Retinal pigment epithelial cell (primary cell): ENCODE data around the gene NTS.

Experiments used
- DNase-seq: peaks from one replicate; pipeline ENCODE4 v3.0.0-alpha.2; 2010; ENCODE audit warnings: low read depth
- H3K4me3 ChIP-seq: 2 replicates; pipeline ENCODE4 v1.5.1; 2011; ENCODE audit warnings: mild to moderate bottlenecking, low read length, control low read depth, moderate library complexity
- TF ChIP-seq, protein P1 (sequence below): conservative IDR thresholded peaks from 2 replicates; pipeline ENCODE4 v1.5.1; 2011; ENCODE audit warnings: low read depth, low read length, control low read depth, inconsistent platforms

Gene NTS

DNA sequence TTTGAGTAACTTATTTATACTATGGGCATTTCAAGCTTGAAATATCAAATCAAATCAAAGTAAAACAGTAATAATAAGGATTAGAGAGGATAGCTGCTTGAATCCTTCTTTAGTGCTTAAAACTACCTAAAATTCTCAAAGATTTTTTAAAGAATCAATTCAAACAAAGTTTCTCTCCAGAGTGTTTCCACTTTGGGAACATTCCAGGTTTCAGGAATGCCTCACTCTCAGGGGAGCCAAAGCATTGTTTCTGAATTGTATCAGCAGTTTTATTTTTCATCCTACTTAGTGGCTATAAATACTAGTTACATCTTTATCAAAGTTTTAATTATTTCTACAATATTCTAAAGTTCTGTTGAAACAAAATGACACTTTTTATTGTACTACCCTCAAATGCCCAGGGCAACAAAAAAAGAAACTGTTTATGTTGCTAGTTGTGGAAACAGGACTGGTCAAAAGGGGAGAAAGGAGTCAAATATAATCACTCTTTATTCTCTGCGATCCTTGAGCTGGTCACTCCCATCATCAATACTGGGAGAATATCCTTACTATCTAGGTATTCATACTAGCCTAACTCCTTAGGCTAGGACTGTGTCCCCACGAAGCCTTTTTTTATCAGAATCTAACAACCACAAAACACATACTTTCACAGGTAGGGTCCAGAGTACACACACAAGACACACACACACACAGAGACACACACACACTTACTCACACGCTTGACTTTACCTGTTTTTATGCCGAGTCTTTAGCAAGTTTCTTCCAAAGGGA is 38.5 kb upstream of the NTS start:
- no peak for DNase-seq
- TF ChIP-seq, protein P1, sequence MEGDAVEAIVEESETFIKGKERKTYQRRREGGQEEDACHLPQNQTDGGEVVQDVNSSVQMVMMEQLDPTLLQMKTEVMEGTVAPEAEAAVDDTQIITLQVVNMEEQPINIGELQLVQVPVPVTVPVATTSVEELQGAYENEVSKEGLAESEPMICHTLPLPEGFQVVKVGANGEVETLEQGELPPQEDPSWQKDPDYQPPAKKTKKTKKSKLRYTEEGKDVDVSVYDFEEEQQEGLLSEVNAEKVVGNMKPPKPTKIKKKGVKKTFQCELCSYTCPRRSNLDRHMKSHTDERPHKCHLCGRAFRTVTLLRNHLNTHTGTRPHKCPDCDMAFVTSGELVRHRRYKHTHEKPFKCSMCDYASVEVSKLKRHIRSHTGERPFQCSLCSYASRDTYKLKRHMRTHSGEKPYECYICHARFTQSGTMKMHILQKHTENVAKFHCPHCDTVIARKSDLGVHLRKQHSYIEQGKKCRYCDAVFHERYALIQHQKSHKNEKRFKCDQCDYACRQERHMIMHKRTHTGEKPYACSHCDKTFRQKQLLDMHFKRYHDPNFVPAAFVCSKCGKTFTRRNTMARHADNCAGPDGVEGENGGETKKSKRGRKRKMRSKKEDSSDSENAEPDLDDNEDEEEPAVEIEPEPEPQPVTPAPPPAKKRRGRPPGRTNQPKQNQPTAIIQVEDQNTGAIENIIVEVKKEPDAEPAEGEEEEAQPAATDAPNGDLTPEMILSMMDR, result no peak

DNA sequence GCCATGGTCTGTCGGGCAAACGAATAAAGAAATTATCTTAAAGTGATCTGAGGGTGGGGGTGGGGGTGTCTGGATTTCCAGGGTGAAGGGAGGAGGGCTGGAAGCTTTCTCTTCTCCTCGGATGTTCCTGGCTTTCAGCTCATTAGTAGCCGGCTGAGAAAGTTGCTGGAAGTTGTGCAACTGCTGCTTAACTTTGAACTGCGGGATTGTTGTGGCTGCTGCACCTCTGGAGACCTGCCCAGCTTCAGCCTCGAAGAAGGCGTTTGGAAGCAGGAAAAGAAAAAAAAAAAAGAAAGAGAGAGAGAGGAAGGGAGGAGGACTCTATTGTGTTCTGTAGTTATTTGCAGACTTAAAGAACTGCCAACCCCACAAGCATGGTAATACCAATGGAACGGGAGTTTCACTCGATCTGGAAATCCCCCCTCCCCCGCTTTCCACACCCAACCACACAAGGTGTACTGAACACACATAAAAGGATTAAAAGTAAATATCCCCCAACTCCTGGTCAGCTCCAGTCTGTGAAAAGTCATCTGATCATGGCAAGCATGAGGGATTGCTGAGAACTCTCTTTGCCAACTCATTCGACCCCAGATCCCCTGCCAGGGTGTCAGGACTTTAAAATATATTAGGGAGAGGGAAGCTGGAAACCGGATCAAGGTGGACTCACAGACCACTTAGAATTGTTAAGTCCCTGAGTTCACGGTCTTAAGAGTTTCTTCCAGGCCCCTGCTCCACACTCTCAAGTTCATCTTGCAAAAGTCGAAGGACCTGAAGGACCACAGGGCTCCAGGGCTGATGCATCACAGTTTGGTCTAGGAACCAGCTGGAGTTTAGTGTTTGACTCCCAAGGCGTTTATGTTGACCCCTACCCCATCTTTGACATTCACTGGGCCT is 37.7 kb upstream of the NTS start, which contains the start of gene RASSF9:
Gene RASSF9, minus strand, starts transcription at position 213 of the 894 bp plus-strand sequence. Its CDS starts 208 bp downstream, at position 5.
- TF ChIP-seq, protein P1, result no peak
- DNase-seq, result peak; percentile 86
- peak within 1 kb of the TSS; percentile 64 for H3K4me3 ChIP-seq

More for the DNA sequence above, 38.5 kb upstream of the NTS start:
- H3K4me3 ChIP-seq, result peak overlapping the region; percentile 64

- no peak overlapping the region for H3K4me3 ChIP-seq
- no peak for DNase-seq
- TF ChIP-seq, protein P1, result no peak
Measured at GRCh38 chr12:85843606-85844310, 30.3 kb upstream of the NTS start.

GRCh38 chr12:85849344-85849743 is 24.8 kb upstream of the NTS start:
- H3K4me3 ChIP-seq, result no peak overlapping the region
- TF ChIP-seq, protein P1, result no peak
- DNase-seq, result no peak

DNA sequence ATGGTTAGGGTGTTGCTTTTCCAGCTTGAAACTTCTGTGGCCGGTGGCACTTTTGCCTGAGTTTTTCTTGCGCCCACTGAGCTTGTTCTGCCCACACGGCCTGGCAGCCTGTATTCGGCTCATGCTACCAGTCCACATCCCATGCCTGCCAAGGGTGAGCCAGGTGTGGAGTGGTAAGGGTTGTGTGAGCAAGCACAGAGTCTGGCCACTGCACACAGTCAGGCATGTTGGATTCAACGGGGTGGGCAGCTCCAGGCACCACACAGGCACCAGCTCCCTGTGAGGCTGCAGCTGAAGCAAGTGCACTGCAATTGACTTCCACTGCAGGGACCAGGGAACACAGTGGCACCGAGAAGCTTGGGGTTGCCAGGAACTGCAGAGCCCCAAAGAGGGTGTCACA is 18.8 kb upstream of the NTS start:
- DNase-seq, result no peak
- TF ChIP-seq, protein P1, result no peak
- no peak overlapping the region for H3K4me3 ChIP-seq

DNA sequence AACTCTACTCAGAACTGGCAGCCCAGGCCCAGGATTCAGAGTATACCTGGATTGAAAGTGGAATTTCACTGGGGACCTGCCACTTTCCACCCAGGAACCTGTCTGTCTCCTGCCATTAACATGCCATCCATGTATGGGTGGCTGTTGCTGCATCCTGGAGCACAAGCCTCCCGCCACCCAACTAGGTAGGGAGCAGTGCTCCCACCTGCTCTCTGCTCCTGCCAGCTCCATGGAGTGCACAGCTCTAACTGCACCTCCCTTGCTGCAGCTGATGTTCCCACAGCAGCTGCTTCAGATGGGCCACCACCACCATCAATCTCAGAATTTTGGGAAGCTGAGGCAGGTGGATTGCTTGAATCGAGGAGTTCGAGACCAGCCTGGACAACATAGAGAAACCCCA is 17.1 kb upstream of the NTS start:
- DNase-seq, result no peak
- no peak overlapping the region for H3K4me3 ChIP-seq
- TF ChIP-seq, protein P1, result no peak
